Muscle of leg (tissue), 11 donors: ENCODE measurements around the gene ASB5. TPM values are rescaled to one million over a fixed set of nuclear protein-coding genes. Genes with fewer than 3 reads are reported as not detected.

ENCODE experiments used
- DNase-seq: peaks from one replicate; pipeline ENCODE4 v3.0.0; 2013
- H3K27ac ChIP-seq: one replicate; pipeline ENCODE4 v1.5.1; 2013; ENCODE audit warnings: mild to moderate bottlenecking, low read length, control low read depth
- H3K27me3 ChIP-seq: one replicate; pipeline ENCODE4 v1.6.1; 2013; ENCODE audit warnings: low read length; ENCODE audit not compliant: control insufficient read depth, insufficient read depth
- H3K36me3 ChIP-seq: one replicate; pipeline ENCODE4 v1.6.1; 2013; ENCODE audit warnings: low read length; ENCODE audit not compliant: control insufficient read depth, insufficient read depth
- H3K4me1 ChIP-seq: one replicate; pipeline ENCODE4 v1.6.1; 2013; ENCODE audit warnings: low read length; ENCODE audit not compliant: control insufficient read depth, insufficient read depth
- H3K4me3 ChIP-seq: one replicate; pipeline ENCODE4 v1.5.1; 2013; ENCODE audit warnings: low read length, control low read depth
- H3K9me3 ChIP-seq: replicated peaks from 2 replicates; pipeline ENCODE4 v1.6.1; 2013; ENCODE audit warnings: low read depth, low read length; ENCODE audit not compliant: control insufficient read depth
- WGBS: methylation state at CpG from one replicate; pipeline ENCODE4 v1.1.5; 2013; ENCODE audit warnings: missing lambda C conversion rate; ENCODE audit not compliant: insufficient coverage; 5-methylcytosine and 5-hydroxymethylcytosine counted together
- polyA plus RNA-seq, 8 donors: library from polyadenylated mRNA; unstranded; fragments of 120-200 nt; gene quantifications; one replicate each; pipeline versions ENCODE4 v1.2.1 to v1.2.3, GENCODE V29; 2013; ENCODE audit warnings: inconsistent platforms in 1 of 8, low replicate concordance in 1 of 8; ENCODE audit not compliant: insufficient read length in 8 of 8, insufficient read depth in 1 of 8
- total RNA-seq: library from RNA; stranded (reverse); fragments of 120-200 nt; gene quantifications from one replicate; pipeline ENCODE4 v1.2.4, GENCODE V29; 2013

Gene ASB5
- total and polyA plus RNA-seq, 9 donors = 59.0 to 124 (median 85.9) TPM

GRCh38 chr4:176266026-176266425 is 3.0 kb downstream of the ASB5 start:
- no peaks in the 10 kb centered on the region for H3K27me3 ChIP-seq
- no peaks in the 10 kb centered on the region for H3K36me3 ChIP-seq
- WGBS = no CpG with 5 or more reads among the region's 2 CpGs
- DNase-seq = no peak
- peak overlapping the region; percentile 39 for H3K4me3 ChIP-seq
- no peaks in the 10 kb centered on the region for H3K9me3 ChIP-seq
- peak overlapping the region; percentile 33 for H3K27ac ChIP-seq
- no peaks in the 10 kb centered on the region for H3K4me1 ChIP-seq

- Histone ChIP-seq H3K27me3 (no peaks in the 10 kb centered on the region), H3K4me3 (no peak overlapping the region), H3K4me1 (peaks cover 2% of the 10 kb centered on the region), H3K9me3 (no peaks in the 10 kb centered on the region), H3K36me3 (no peaks in the 10 kb centered on the region), H3K27ac (no peak overlapping the region)
- DNase-seq = no peak
Observed at GRCh38 chr4:176262243-176262642, 6.8 kb downstream of the ASB5 start.

GRCh38 chr4:176261481-176261880 is 7.5 kb downstream of the ASB5 start:
- DNase-seq = no peak
- Histone ChIP-seq H3K27ac (no peak overlapping the region), H3K36me3 (no peaks in the 10 kb centered on the region), H3K4me1 (peaks cover 4% of the 10 kb centered on the region), H3K9me3 (no peaks in the 10 kb centered on the region), H3K27me3 (no peaks in the 10 kb centered on the region), H3K4me3 (no peak overlapping the region)
- WGBS = no CpG with 5 or more reads among the region's 3 CpGs

DNA sequence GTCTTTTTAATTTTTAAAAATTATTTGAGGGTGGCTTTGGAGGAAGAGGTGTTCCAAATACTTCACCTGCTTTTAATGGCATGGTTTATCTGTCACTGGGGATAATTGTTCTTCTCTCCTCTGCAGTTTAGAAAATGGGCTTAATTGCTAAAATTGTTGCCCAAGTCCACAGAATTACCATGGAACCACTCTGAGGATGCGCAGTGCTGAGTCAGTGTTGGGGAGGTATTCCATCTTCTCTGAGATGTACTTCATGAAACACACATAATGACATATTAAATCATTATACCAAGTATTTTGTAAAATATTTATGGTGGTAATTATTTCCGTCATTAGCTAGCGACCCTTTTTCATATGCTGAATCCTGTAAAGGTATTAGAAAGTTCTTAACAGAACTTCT is 8.0 kb downstream of the ASB5 start:
- WGBS = no CpG with 5 or more reads among the region's 3 CpGs
- Histone ChIP-seq H3K9me3 (no peaks in the 10 kb centered on the region), H3K4me1 (peaks cover 4% of the 10 kb centered on the region), H3K4me3 (no peak overlapping the region), H3K27ac (no peak overlapping the region), H3K36me3 (no peaks in the 10 kb centered on the region), H3K27me3 (no peaks in the 10 kb centered on the region)
- no peak for DNase-seq

GRCh38 chr4:176259330-176260090 is 9.5 kb downstream of the ASB5 start:
- Histone ChIP-seq H3K36me3 (no peaks in the 10 kb centered on the region), H3K27ac (no peak overlapping the region), H3K4me3 (no peak overlapping the region), H3K27me3 (no peaks in the 10 kb centered on the region), H3K4me1 (peaks cover 4% of the 10 kb centered on the region), H3K9me3 (no peaks in the 10 kb centered on the region)
- no CpG with 5 or more reads among the region's 5 CpGs for WGBS
- peak; percentile 27 for DNase-seq

DNA sequence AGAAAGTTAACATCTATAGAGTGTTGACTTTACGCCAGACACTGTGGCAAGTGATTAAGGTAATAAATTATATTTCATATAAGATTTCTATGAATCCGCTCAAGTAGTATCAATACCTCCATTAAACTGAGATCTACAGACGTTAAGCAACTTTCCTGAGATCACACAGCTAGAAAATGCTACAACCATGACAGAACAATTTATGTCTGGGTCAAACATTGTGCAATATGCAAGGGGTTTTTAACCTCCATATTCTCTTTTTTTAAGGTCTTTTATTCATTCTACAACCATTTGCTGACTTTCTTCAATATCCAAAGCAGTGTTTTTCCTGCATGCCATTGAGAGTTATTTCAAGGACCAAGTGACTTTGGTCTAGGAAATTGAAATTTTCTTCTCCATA is 10.9 kb downstream of the ASB5 start:
- no peak overlapping the region for H3K4me3 ChIP-seq
- H3K4me1 ChIP-seq = peaks cover 4% of the 10 kb centered on the region
- WGBS = no CpG with 5 or more reads among the region's 3 CpGs
- no peaks in the 10 kb centered on the region for H3K36me3 ChIP-seq
- DNase-seq = no peak
- no peaks in the 10 kb centered on the region for H3K9me3 ChIP-seq
- no peaks in the 10 kb centered on the region for H3K27me3 ChIP-seq
- no peak overlapping the region for H3K27ac ChIP-seq

GRCh38 chr4:176256921-176257320 is 12.1 kb downstream of the ASB5 start:
- Histone ChIP-seq H3K4me3 (no peak overlapping the region), H3K4me1 (peaks cover 4% of the 10 kb centered on the region), H3K9me3 (no peaks in the 10 kb centered on the region), H3K27ac (no peak overlapping the region), H3K36me3 (no peaks in the 10 kb centered on the region), H3K27me3 (no peaks in the 10 kb centered on the region)
- 67% methylated on average over 1 of the region's 1 CpG for WGBS
- DNase-seq = no peak

- Histone ChIP-seq H3K4me1 (peaks cover 3% of the 10 kb centered on the region), H3K9me3 (no peaks in the 10 kb centered on the region), H3K36me3 (no peaks in the 10 kb centered on the region), H3K4me3 (no peak overlapping the region), H3K27me3 (no peaks in the 10 kb centered on the region), H3K27ac (no peak overlapping the region)
- no peak for DNase-seq
- no CpG with 5 or more reads among the region's 1 CpG for WGBS
Observed at GRCh38 chr4:176242764-176243347, 26.2 kb downstream of the ASB5 start.

- DNase-seq = no peak
- 92% methylated on average over 7 of the region's 8 CpGs for whole genome bisulfite sequencing
- Histone ChIP-seq H3K4me3 (no peak overlapping the region), H3K36me3 (no peaks in the 10 kb centered on the region), H3K9me3 (no peaks in the 10 kb centered on the region), H3K27me3 (no peaks in the 10 kb centered on the region), H3K4me1 (peaks cover 5% of the 10 kb centered on the region), H3K27ac (no peak overlapping the region)
Observed at GRCh38 chr4:176241703-176242102, 27.3 kb downstream of the ASB5 start.

DNA sequence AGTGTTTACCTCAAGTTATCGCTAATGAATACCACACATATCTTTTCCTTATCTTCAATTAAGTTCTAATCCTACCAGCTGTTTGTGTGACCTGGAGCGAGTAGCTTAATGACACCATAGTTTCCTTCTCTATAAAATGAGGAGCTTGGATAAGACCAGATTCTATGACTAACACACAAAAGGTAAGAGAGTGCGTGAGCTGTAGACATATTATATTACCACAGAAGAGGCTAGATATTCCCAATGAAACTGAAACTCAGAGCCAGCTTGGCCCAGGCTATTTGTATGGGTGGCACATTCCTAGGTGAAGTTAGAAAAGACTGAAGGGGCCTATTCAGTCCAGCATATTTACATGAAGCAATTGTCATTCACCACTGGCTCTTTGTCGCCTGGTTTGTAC is 30.2 kb downstream of the ASB5 start:
- Histone ChIP-seq H3K27me3 (no peaks in the 10 kb centered on the region), H3K36me3 (no peaks in the 10 kb centered on the region), H3K4me3 (no peak overlapping the region), H3K27ac (peak overlapping the region; percentile 87), H3K9me3 (no peaks in the 10 kb centered on the region), H3K4me1 (peaks cover 5% of the 10 kb centered on the region)
- DNase-seq = peak; percentile 40
- no CpG with 5 or more reads among the region's 4 CpGs for WGBS
